Suprapubic skin (tissue), 4 donors: ENCODE measurements around the gene CLEC16A.

Source experiments
- CTCF ChIP-seq, 2 donors: fragments of 200-600 bp in 1 of 2; fragments of 450-650 bp in 1 of 2; sonication (generic) in 1 of 2; IDR thresholded peaks; one replicate each; pipeline ENCODE4 v1.5.1; 2016 to 2019; ENCODE audit warnings: antibody characterized with exemption in 2 of 2, mild to moderate bottlenecking in 1 of 2, moderate library complexity in 1 of 2
- EP300 ChIP-seq: sonication (generic); formaldehyde crosslinking; IDR thresholded peaks from one replicate; pipeline ENCODE4 v1.6.1; 2017; ENCODE audit warnings: antibody characterized with exemption
- POLR2A ChIP-seq, 2 donors: fragments of 450-650 bp; IDR thresholded peaks; one replicate each; pipeline ENCODE4 v1.6.1; 2017; ENCODE audit warnings: antibody characterized with exemption in 2 of 2, mild to moderate bottlenecking in 2 of 2, moderate library complexity in 2 of 2
- POLR2AphosphoS5 ChIP-seq, 3 donors: sonication (generic); formaldehyde crosslinking; IDR thresholded peaks; one replicate each; pipeline ENCODE4 v1.6.1; 2017; ENCODE audit warnings: antibody characterized with exemption in 3 of 3

DNA sequence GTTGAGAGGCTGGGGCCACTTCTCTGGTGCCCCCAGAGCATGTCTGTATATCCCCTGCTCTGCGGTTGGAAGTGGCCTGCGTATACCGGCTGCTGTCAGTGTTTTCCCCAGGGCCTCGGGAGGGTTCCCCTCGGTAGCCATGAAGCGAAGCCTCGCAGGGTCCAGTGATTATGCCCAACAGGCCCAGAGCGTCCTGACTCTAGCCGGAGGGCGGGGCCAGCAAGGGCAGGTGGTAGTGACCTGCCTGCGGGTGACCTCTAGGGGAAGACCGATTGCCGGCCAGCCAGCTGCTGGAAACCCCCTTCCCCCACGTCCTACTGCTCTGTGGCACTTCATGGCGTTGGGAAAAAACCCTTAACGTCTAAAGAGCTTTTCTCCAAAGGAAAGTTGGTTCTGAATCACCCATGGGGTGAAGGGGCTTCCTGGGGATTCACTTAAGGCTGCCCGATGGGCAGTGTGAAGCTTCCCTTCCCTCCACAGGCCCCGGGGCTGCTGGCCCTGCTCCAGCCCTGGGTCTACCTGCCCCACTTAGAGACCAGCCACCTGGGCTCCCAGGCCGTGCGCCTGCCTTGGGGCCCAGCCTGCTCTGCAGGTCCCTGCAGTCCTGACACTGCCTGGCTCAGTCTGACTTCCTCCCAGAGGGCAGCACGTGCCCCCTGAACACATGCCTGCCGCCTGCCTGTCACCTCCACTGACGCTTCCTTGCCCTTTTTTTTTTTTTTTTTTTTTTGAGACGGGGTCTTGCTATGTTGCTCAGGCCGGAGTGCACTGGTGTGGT, 238.9 kb downstream of the CLEC16A start:
- no peak for TF ChIP-seq CTCF (IDR thresholded peaks at IDR 0.05)
- TF ChIP-seq POLR2AphosphoS5 (IDR thresholded peaks at IDR 0.05): no peak
- no peak for TF ChIP-seq EP300
- TF ChIP-seq POLR2A (IDR thresholded peaks at IDR 0.05): no peak
